NCI-H2196 treated with DMSO at 0.1 percent for 48 hours (cell line): Measurements from ENCODE around the gene PRKAG1.
A peak's percentile ranks its signal among the peaks of the same experiment; 100 is the strongest.
"Not testable (repeated sequence)": the region's sequence is repeated elsewhere in the genome, so short reads cannot be mapped to it uniquely, and the experiment has no call there.

ENCODE experiments used
- DNase-seq: peaks from one replicate; lab custom pipeline; 2025; ENCODE audit not compliant: unreplicated experiment; lab: John Stamatoyannopoulos, UW

PRKAG1 gene

DNA sequence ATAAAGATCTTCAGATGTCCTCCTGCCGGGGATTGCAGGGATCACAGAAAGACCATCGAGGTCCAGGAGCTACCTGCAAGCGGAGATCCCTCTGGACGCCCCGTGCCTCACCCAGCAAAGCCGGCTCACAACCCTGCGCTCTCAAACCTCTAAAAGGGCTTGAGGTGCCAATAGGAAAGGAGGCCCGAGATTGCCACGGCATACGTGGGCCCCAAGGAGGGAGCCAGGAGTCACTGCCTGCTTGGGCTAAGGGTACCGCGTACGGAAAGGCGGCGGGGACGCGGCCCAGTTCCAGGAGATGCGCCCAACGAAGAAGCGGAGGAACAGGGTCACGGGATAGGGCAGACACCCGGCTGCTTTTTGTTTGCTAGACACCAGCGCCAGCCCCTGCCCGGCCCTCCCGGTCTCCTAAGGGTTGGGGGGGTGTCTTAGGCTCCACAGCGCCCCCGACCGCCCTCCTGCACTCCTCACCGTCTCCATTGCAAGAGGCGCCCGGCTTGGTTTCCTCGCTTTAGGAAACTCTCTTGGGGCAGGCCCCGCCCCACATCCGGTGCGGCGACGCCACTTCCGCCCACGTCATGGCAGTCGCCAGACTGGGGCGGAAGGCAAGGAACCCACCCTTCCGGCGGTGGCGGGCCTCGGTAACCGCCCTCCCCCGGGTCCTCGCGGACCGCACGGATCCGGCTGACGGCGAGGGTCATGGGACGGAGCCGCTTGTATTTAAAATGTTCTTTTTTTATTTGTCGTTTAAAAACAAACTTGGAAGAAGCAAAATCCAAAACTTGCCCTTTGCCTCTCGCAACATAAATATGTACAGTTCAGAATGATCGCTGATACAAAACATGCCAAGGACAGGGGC, at the start of gene PRKAG1:
Gene PRKAG1 (minus strand): TSS at position 516 of the 859 bp plus-strand sequence. CDS start 36 bp downstream, at position 480.
- DNase-seq, result peak; percentile 86

DNA sequence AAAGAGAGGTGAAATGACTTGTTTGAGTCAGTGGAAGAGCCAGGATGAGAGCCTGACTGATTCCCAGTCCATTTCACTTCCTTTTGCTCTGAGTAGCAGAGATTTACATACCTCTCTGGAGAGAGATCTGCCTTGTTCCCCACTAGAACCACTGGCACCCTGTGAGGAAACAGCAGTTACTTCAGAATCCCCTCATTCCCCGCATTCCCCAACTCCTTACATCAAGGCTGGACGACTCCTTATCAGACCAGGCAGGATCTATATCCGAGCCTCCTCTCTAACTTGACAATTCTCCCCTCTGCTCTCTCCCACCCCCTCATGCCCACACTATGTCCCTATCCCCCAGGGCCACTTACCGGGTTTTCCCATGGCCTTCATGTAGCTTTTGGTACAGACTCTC, 47.5 kb upstream of the PRKAG1 start:
- DNase-seq, result no peak

DNA sequence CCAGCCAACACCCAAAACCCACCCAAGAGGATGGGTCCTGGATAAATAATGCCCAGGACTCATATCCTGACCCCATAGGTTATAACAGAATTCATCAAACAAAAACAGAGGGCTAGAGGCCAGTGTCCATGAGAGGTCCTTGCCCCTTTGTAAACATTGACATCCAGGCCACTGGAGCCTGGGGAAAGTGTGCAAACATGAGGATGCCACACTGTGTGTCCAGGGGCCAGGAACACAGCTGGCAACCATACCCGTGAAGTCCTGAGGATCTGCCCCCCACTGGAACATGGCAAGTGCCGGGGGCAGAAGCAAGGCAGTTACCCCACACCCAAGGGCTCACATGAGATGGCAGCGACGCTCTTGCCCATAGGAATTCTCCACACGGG, 46.2 kb upstream of the PRKAG1 start:
- DNase-seq, result no peak

DNA sequence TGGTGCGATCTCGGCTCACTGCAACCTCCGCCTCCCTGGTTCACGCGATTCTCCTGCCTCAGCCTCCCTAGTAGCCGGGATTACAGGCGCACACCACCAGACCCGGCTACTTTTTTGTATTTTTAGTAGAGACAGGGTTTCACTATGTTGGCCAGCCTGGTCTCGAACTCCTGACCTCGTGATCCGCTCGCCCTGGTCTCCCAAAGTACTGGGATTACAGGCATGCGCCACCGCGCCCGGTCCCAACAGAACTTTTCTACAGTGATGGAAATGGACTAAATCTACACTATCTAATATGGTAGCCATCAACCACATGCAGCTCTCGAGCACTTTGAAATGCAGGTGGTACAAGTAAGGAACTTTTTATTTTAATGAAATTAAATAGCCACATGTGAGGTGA, 43.3 kb upstream of the PRKAG1 start:
- DNase-seq, result not testable (repeated sequence)

DNA sequence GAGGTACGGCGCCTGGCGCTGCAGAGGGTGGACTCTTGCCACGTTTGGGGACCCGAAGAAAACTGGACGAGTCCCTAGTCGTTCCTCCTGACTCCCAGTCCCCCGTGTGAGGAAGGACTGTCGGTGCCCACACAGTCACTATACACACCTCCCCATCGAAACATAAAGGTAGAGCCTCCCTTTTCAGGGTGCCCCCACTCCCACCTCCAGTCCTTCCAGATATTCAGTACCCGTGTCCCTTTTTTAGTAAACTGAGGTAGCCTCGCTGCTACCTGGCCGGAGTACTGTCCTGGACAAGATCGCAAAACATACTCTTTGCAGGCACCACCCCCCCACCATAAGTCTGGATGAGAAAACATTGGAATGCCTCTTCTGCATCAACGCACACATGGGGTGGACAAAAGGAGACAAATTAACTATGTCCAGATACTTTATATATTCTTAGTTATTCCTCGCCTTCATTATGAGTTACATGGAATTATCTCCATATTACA, 42.6 kb upstream of the PRKAG1 start:
- no peak for DNase-seq

DNA sequence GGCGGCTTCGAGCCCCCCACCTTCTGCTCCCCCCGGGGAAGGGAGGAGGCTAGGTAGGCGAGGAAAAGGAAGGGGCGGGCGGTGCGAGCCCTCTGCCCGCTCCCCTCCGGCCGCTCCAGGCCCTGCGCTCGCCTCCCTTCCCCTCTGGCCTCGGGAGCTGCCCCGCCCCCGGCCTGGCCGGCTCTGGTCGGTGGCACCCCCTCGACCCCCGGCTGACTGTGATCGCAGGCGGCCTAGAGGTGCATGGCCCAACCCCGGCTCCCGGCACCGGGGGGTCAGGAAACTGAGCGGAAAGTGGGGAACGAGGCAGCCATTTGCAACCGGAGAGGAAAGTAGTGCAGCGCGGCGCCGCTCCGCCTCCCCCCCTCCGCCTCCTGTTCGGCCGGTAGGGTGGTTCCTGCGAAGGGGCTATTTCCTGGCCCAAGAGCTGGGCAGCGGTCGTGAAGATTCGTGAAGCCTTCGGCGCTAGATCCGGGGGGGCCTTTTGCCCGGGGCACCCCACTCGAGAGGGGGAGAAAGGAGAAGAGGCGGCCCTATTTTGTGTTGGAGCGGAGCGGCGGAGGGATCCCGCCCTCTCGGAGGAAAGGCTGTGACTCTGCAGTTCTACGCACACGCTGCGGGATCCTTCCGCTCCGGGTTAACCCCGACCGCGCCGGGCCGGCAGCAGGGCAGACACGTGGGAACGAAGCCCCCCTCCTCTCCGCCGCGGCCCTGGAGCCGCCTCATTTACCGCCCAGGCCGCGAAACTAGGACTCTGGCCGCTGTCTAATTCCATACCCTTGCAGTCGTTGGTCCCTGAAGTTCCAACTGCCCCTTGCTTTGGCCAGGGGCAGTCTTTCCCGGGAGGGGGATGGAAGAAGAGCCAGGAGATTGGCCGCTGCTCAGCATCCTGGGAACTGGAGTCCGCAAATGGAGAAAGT, 41.9 kb upstream of the PRKAG1 start, which contains the start of gene KMT2D:
Gene KMT2D (minus strand): TSS at position 558 of the 920 bp plus-strand sequence. CDS start 5,470 bp downstream, outside the sequence.
- DNase-seq, result peak; percentile 81

DNA sequence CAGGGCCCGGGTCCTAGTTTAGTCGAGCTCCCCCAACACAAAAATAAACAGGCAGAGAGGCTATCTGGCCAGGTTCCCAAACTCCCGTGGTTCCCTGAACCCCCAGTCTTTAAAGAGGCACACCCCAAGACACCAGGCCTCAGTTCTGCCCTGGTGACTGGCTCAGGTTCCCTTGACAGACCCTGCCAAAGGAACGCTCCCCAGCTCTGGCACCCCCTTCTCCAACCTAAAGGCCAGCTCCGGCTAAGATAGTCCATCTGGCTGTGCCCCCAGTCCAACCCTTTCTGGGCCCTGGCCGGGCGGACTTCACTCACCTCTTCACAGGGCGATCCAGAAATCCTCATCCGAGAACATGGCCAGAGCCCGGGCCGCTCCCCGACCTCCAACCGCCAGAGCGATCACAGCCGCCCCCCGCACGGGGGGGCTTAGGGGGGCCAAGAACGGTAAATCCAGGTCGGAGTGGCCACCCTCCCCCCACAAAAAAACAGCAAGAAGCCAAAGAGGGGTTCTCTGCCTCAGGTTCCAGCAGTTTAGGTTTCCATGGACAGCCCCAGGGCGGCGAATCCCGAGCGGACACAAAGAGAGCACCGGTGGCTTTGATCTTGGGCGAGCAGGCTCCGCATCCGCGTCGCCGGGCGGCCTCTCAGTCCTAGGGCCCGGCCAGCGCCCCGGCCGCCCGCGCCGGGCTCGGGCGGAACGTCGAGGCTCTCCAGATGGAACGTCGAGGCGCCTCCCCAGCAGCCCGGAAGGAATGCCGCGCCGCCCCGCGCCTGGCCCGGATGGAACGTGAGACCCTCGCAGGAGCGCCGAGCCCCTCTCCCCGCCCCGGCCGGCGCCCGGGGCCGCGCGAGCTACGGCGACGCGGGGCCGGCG, 41.0 kb upstream of the PRKAG1 start:
- no peak for DNase-seq

DNA sequence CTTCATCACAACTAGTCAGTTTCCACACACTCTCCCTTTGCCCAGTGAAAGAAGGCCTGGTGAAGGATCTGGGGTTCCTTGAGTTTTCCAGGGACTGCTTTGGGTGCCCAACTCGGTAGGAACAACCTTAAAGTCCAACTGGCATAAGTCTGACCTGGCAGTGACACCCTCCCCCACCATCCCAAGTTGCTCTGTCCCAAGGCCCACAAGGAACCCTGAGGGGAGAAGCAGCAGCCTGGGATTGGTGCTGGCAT, 40.4 kb upstream of the PRKAG1 start:
- no peak for DNase-seq

DNA sequence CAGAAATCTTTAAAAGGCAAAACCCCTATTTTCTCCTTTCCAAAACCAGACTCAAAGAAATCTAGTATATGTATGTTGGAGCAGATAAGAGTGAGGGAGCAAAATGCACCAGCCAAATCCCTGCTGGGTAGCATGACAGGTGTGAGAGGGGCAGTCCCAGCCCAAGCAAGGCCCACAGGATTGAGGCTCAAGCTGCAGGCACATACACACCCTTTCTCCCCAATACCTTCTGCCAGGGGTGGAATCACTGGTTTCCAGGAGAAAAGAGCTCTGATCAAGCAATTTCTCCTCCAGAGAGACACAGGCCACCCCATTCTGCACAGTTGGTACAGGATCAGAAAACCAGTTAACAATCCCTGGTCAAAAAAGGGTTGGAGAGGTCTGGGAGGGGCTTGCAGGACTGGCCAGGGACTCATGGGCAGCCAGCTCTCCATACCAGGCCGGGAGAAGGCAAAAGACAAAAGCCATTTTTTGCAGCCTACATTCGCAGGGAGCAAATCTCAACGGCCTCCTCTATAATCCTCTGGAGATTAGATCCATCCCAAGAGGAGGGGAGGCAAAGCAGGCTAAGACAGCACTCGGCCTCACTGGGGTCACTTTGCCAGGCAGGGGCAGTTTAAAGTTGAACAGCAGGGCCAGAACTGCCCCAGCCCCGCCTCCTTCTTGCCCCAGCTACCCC, 39.9 kb upstream of the PRKAG1 start:
- no peak for DNase-seq

DNA sequence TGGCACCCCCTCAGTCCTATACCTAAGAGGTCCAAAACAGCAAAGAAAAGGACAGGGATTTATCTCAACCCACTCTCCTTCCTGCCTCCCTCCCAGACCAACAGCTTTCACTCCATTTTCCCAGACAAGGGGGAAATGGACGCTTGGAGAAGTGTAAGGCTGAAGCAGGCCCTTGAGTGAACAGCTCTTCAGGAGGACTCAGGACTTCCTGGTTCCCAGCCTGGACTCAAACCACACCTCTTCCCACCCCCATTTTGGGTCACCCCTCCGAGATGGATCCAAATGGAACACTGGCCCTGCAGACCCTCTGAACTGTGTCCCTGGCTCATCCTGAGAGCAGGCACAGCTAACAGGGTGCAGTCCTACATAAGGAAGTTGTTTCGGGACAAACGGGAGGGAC, 39.3 kb upstream of the PRKAG1 start:
- no peak for DNase-seq

DNA sequence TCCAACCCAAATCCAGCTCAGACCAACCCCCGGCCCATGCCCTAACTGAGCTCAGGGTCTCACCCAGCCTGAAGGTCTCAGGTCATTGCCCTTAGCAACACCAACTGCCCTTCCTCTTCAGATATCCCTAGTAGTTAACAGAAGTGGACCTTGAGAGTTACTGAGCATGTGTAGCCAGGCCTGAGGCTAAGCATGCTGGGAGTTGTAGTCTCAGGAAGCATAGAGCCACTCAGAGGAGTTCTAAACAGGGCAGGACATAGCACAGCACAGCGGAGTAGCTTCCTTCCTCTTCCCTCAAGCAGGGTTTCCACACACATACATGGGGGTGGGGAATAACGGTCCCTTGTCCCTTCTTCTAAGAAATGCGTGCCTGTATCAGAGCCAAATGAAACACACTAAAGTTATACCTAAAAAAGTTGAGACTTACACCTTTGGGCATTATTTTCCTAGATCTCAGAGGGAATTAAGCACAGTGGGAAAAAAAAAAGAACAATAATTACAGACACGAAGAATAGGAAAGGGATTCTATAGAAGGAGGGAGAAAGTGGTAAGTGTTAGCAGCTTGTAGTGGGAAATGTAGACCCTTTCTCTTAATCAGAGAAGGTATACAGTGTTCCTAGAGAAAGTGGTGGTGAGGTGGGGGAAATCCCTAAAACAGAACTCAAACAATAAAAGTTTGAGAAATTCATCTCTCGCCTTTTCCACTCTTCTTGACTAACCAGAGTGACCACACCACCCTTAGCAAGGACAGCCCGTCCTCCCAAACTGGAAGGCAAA, 37.6 kb upstream of the PRKAG1 start:
- no peak for DNase-seq

DNA sequence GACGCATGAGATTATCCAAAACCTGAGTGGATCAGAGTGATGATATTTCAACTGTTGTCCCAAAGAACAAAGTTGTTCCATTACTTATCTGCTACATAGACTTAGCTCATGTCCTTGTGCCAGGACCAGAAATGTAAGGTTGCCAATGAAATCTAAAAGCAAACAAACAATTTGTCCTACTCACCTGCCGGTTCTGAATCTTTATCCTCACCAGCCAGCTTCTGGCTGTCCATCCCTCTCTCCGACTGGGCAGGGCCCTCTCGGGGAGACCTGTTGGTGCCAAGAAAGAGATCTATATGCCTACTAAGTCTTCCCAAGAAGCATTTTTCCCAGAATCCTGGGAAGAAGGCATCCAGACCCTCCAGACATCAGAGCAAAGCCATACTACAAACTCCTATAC, 36.5 kb upstream of the PRKAG1 start:
- DNase-seq, result no peak

DNA sequence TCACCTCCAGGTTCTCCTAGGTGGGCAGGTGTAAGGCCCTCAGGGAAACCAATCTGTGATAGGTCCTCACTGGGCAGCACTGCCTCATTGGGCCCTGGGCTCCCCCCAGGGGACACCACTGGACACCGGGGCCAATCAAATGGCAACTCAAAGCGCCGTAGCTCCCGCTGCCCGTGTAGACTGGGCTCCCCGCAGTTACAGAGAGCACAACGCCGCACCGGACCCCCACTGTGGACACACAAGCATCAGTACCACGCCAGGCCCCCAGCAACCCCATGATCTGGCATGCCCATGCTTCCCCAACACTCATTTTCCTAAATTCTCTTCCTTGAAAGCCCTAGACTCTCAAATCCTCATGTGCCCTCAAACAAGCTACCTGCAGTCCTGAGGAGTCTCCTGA, 35.9 kb upstream of the PRKAG1 start:
- DNase-seq, result no peak

DNA sequence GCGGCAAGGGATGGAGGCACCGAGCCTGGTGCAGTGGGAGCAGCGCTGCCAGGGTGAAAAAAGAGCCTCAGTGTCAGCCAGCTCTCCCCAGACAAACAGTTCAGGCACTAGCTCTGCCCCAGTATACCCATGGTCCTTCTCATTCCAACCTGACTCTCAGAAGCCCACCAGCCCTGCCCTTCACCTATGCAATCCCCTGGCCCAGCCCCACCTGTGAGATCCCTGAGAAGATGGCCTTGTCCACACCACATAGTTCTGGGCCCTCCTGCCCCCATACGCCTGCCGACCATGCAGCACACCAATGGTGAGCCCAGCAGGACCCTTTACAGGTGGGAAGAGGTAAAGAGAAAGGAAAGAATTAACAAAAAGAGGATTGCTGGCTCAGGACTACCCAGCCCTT, 35.5 kb upstream of the PRKAG1 start:
- DNase-seq, result no peak

DNA sequence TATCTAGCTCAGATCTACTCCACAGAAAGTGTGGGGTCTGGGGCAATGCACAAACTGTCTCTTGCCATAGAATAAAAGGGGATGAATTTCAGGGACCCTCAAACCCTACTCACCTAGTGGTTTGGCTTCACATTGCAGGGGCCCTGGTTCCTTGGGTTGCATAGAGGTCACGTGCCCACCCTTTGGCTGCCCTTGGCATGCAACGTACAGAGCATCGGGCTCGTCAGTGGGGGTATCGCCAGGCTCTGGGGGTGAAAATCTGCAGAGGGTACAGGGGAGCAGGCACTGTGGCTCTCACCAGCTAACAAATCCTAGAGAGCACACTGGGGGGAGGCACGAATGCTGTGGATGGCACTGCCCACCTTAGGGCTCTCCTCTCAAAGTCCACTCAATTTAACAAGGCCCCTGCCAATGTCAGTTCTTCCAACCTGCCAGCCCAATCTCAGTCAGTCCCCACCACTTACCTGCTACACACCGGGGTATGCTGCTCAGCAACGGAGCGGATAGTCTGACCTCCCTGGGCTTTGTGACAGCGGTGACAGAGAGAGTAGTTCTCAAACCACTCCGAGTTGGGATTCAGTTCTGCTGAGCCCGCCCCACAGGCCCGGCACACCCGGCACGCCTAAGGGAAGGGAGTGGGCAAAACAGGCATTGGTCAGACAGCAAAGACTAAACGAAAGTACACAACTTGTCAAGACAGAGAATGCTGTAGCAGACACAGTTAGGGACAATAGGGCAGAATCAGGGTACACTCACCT, 34.1 kb upstream of the PRKAG1 start:
- DNase-seq, result no peak

DNA sequence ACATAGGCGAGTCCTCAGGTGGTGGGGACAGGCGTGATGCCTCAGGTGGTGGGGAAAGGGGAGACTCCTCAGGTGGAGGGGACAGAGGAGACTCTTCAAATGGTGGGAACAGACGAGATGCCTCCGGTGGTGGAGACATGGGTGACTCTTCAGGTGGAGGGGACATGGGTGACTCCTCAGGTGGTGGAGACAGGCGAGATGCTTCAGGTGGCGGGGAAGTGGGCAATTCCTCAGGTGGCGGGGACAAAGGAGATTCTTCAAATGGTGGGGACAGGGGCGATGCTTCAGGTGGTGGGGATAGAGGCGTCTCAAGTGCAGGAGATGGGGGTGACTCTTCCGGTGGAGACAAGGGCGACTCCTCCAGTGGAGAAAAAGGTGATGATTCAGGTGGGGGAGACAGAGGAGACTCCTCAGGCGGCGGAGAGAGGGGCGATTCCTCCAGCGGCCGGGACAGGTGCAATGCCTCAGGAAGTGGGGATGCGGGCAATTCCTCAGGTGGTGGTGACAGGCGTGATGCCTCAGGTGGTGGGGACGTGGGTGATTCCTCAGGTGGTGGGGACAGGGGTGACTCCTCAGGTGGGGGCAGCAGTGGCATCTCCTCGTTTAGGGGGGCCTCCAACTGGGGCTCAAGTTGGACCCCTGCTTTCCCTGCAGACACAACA, 33.3 kb upstream of the PRKAG1 start:
- no peak for DNase-seq

DNA sequence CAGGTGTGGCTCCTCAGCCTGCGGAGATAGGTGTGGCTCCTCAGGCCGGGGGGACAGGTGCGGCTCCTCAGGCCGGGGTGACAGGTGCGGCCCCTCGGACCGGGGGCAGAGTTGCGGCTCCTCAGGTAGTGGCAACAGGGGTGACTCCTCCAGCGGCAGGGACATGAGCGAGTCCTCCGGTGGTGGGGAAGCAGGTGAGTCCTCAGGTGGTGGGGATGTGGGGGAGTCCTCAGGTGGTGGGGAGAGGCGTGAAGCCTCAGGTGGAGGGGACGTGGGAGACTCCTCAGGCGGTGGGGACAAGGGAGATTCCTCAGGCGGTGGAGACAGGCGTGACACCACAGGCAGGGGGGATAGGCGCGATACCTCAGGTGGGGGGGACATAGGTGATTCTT, 32.8 kb upstream of the PRKAG1 start:
- no peak for DNase-seq
